Osteoblast (primary cell): ENCODE data around the gene ING3. TPM values are rescaled to one million over a fixed set of nuclear protein-coding genes. Genes with fewer than 3 reads are reported as not detected.

Experiments used
- DNase-seq: peaks from one replicate; pipeline ENCODE4 v3.0.0; 2011; ENCODE audit warnings: low spot score, mixed read lengths; ENCODE audit not compliant: insufficient read length; ENCODE audit errors: missing footprints
- H2AFZ ChIP-seq: 2 replicates; pipeline ENCODE4 v1.6.0; 2011; ENCODE audit warnings: mild to moderate bottlenecking, low read length
- H3K27ac ChIP-seq: 2 replicates; pipeline ENCODE4 v1.5.1; 2011; ENCODE audit warnings: mild to moderate bottlenecking, low read depth, low read length, moderate library complexity
- H3K27me3 ChIP-seq: 2 replicates; pipeline ENCODE4 v1.6.0; 2012; ENCODE audit warnings: mild to moderate bottlenecking, control low read depth, inconsistent platforms, low read length, moderate library complexity; ENCODE audit not compliant: insufficient read depth
- H3K36me3 ChIP-seq: 2 replicates; pipeline ENCODE4 v1.5.1; 2011; ENCODE audit warnings: mild to moderate bottlenecking, low read length, control low read depth, moderate library complexity; ENCODE audit not compliant: insufficient read depth
- H3K4me1 ChIP-seq: 2 replicates; pipeline ENCODE4 v1.5.1; 2011; ENCODE audit warnings: mild to moderate bottlenecking, low read length, control low read depth, moderate library complexity; ENCODE audit not compliant: insufficient read depth
- H3K4me2 ChIP-seq: 2 replicates; pipeline ENCODE4 v1.6.0; 2011; ENCODE audit warnings: mild to moderate bottlenecking, low read length; ENCODE audit not compliant: insufficient read depth
- H3K4me3 ChIP-seq: fragments of 200-600 bp; sonication (generic); 3 replicates; pipeline ENCODE4 v1.5.1; 2012; ENCODE audit warnings: mild to moderate bottlenecking, low read length, inconsistent platforms; ENCODE audit not compliant: insufficient read depth
- H3K79me2 ChIP-seq: 2 replicates; pipeline ENCODE4 v1.6.0; 2012; ENCODE audit warnings: mild to moderate bottlenecking, low read length, control low read depth, inconsistent platforms; ENCODE audit not compliant: insufficient read depth
- H3K9me3 ChIP-seq: 2 replicates; pipeline ENCODE4 v1.5.1; 2011; ENCODE audit warnings: low read depth, low read length, control low read depth
- H4K20me1 ChIP-seq: 2 replicates; pipeline ENCODE4 v1.6.0; 2012; ENCODE audit warnings: mild to moderate bottlenecking, low read length, control low read depth; ENCODE audit not compliant: insufficient read depth
- CTCF ChIP-seq: IDR thresholded peaks from 2 replicates; pipeline ENCODE4 v1.5.1; 2011; ENCODE audit warnings: mild to moderate bottlenecking, low read depth, low read length, moderate library complexity; ENCODE audit errors: extremely low read depth
- small RNA-seq: library from RNA; depleted of rRNA; stranded (forward); fragments of <200 nt; gene quantifications from one replicate; pipeline ENCODE3, GENCODE V24; 2012
- total RNA-seq: library from RNA; depleted of rRNA; stranded (reverse); fragments of >200 nt; gene quantifications from 2 replicates; pipeline ENCODE4 v1.2.3, GENCODE V29; 2012

ING3 gene
- total RNA-seq, 1 donor: 16.6 TPM

- Histone ChIP-seq H3K4me1 (peaks cover 19% of the 10 kb centered on the region), H3K9me3 (no peaks in the 10 kb centered on the region), H4K20me1 (no peaks in the 10 kb centered on the region), H3K4me2 (no peak overlapping the region), H2AFZ (no peak overlapping the region), H3K36me3 (no peaks in the 10 kb centered on the region), H3K4me3 (no peak overlapping the region), H3K27ac (no peak overlapping the region), H3K79me2 (peaks cover 9% of the 10 kb centered on the region), H3K27me3 (no peaks in the 10 kb centered on the region)
- no peak for DNase-seq
- no peak for TF ChIP-seq CTCF
Measured at GRCh38 chr7:121026577-121027111, 76.1 kb downstream of the ING3 start.

Small RNA genes within 50 kb of the gene (small RNA-seq; reads per million reads assigned to genes)
- gene RNA5SP240: not detected

Other genes with a start within 250 kb of the ING3 start
- 0.59 and 1.8 TPM in 2 replicates for gene TSPAN12, start 92.6 kb upstream of the ING3 start, total RNA-seq
- gene CPED1, start 37.9 kb downstream of the ING3 start, total RNA-seq: 30.8 and 37.4 TPM in 2 replicates